Right renal pelvis (tissue), 4 donors: ENCODE measurements around the gene IFT20. TPM values are rescaled to one million over a fixed set of nuclear protein-coding genes. Genes with fewer than 3 reads are reported as not detected.
A peak's percentile ranks its signal among the peaks of the same experiment; 100 is the strongest.

Source experiments
- DNase-seq, 4 donors: peaks; one replicate each; pipeline ENCODE4 v3.0.0-alpha.2; 2013; ENCODE audit warnings: low read depth in 4 of 4, low spot score in 3 of 4, missing footprints in 1 of 4
- polyA plus RNA-seq, 4 donors: library from polyadenylated mRNA; unstranded; fragments of 120-200 nt; gene quantifications; one replicate each; pipeline ENCODE4 v1.2.1, GENCODE V29; 2013; ENCODE audit not compliant: insufficient read length in 4 of 4

IFT20 gene
- polyA plus RNA-seq, 4 donors, result 52.1 to 61.6 (median 54.9) TPM

DNA sequence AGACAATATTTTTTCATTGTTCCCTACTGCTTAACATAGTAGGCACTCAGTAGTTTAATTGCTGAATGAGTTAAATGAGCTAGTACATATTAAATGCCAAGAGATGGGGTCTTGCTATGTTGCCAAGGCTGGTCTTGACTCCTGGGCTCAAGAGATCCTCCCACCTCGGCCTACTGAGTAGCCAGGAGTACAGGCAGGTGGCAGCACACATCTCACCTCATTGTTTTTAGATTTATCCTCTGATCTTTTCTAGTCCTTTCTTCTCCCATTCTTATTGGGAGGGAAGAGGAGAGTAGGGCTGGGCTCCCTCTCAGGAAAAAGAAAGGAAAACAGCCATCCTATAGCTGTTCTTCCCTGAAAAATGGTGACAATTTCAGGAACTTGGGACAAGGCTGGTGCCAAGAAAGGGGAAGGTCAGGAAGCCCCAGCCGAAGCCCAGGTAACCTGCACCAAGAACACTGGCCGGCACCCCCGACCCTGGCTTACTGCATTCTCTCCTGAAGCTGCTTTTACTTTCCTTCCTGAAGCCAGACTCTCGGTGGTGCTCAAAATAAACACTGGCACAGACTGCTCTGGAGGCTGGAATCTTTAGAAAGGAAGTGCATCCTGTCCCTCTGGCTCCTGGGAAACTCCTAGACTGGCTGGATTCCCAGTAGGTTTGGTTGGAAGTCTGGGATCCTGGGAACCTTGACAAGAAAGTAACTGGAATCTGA is 2.9 kb upstream of the IFT20 start:
- no peak for DNase-seq

DNA sequence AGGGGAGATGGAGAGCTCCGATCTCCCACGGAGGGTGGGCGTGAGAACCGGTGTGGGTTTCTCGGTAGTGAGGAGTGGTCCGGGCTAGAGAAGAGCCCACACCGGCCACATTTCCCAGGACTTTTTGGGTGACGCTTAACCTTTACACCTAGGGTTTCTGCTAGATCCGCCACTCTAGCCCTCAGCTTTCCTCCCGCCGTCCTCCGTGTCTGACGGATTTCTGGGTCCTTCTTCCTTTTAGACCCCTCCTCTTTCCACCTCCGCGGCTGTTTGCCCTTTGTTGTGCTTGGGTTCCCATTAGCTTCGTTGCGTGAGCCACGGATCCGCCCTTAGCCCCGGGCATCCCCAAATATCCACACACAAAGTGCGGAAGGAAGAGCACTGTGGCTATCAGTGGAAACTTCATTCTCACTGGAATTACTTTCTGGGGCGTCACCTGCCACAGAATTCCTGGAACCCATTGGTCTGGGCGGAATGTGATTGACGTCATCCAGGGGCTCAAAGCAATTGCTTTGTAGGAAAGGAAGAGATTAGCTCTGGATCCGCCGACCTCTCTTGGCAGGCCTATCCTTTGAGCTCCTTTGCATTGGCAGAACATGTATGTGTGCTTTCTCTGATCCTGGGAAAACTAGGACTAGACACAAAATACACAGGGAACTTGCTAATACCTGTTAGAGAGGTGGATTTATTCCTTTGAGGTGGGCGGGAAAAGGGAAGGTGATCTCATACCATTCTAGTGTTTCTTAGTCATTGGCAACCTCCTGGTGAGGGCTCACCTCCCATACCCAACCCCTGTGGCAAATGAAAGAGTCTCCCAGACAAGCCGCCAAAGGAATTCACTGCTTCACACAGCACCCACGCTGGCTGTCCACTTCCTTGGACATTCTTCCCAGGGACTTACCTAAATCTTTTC is 943 bp upstream of the IFT20 start:
- peak; percentile 48 to 68 (median 64) for DNase-seq

GRCh38 chr17:28334666-28335200 is 539 bp downstream of the IFT20 start:
- no peak for DNase-seq

DNA sequence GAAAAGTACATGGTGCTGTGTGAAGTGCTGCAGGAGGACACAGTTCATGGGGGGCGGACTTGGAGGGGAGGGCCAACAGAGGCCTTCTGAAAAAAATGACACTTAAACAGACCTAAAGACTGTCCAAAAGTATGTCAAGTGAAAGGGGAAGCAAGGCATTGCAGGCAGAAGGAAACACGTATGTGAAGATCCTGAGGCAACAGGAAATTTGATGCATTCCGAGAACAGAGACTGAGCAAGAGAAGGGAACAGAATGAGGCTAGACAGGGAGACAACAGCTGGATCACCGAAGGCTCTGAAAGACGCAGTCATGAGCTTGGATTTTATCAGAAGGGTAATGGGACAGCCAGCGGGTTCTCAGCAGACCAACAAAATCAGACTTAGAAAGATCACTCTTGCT is 1.1 kb downstream of the IFT20 start:
- no peak for DNase-seq

- DNase-seq, result no peak
Measured at GRCh38 chr17:28333083-28333746, 2.1 kb downstream of the IFT20 start.

DNA sequence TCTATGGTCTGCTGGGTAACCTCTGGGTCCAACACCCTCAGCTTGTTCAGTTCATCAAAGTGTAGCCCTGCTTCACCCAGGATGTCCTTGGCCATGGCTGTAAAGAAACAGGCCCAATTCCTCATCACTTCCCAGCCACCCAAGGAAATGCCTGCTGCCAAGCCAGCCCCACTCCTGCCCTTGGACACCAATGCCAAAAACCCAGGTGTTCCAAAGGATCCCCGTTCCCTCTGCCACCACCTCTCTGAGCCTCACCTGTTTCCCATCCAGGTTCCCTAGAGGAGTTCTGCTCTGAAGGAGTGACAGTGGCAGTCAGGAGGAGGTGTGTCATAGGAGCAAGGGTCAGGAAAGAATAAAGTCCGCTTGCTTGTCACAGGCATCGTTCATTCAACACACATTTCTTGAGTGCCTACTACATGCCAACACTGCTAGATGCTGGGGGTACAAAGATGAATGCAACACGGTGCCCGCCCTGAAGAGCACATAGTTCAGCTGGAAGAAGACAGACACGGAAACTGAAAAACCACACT is 3.3 kb downstream of the IFT20 start:
- no peak for DNase-seq

- no peak for DNase-seq
Measured at GRCh38 chr17:28330671-28331070, 4.6 kb downstream of the IFT20 start.

GRCh38 chr17:28328325-28328724 is 6.9 kb downstream of the IFT20 start:
- no peak for DNase-seq

DNA sequence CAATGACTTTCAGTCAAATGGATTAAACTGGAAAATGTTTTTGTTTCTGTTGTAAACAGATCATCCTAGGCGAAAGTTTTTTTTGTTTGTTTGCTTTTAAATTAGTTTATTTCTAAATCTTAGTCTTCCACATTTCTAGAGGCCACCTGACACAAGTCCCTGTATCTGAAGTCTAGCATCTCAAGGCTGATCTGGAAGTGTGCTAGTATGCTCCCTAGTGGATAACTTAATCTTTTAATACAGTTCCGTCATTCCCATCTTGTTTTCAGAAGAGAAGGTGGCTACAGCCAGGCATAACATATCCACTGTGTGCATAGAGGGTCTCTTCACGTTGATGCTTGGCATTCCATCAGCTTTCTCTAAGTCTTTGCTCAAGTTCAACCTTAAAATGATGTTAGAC is 7.6 kb downstream of the IFT20 start:
- no peak for DNase-seq

- DNase-seq, result no peak
Measured at GRCh38 chr17:28327031-28327607, 8.2 kb downstream of the IFT20 start.

GRCh38 chr17:28326114-28326513 is 9.2 kb downstream of the IFT20 start:
- no peak for DNase-seq

DNA sequence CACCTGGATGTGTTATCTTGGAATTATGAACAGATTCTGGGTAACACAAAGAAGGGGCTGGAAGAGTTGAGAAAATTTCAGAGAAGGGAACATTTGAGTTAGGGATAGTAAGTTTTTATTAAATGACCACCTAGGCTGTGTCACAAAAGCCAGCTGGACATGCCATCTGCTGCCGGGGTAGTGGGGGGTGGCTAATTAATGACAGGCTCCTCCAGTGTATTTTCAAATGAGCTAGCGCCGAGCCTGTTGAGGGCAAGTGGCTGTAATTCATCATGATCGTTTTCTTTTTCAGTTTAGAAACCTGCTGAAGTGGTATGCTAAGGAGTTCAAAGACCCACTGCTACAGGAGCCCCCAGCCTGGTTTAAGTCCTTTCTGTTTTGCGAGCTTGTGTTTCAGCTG is 10.1 kb downstream of the IFT20 start:
- DNase-seq, result no peak

- DNase-seq, result no peak
Measured at GRCh38 chr17:28324781-28325180, 10.5 kb downstream of the IFT20 start.

GRCh38 chr17:28324267-28324745 is 11.0 kb downstream of the IFT20 start:
- DNase-seq, result no peak

- DNase-seq, result no peak
Measured at GRCh38 chr17:28320215-28321061, 14.8 kb downstream of the IFT20 start.

DNA sequence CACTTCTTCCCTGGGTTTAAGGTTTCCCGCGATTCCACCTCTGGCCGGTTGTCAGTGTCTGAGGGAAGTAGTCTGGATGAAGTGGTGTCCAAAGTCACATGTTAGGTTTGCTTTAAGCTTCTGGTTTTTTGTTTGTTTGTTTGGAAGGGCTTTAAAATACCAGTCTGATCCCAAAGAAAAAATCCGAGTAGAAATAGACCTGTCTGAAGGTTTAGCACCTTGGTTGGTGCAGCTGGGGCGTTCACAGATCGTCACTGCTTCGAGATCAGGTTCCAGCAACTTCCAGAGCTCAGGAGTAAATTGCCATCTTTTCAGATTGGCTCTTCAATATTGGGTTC is 15.7 kb downstream of the IFT20 start:
- DNase-seq, result peak in 1 of 4 donors; percentile 28

DNA sequence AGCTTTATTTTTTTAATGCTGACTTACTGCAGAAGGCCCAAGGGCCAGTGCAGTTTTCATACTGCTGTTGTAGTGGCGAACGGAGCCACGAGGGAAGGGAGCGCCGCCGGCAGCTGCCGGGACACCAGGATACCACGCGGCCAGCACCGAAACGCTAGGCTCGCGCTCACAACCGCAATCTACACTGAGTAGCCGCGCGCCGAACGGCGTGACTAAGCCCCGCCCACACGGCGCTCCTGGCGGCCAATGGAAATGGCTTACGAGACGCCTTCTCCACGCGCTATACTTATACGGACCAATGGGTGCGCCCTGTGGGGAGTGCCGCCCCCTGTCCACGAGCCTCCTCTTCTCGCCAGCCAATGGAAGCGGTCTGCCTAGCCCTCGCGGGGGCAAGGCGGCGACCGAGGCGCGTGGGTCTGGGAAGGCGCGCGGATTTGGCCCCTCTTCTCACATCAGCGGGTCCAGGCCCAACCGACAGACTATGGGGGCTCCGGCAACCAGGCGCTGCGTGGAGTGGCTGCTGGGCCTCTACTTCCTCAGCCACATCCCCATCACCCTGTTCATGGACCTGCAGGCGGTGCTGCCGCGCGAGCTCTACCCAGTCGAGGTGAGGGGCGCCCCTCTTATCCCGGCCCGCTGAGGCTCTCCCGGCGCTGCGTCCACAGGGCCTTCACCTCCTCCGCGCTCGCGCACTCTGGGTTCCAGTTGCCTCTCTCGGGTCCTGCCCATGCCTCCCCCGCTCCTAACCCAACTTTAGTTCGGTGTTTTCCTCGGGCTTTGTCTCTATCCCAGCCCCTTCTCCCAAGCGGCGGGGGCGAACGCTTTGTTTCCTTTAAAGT is 16.3 kb downstream of the IFT20 start, which contains the start of gene TMEM97:
Gene TMEM97, plus strand, starts transcription at position 442 of the 839 bp plus-strand sequence. Its CDS starts 40 bp downstream, at position 482.
- DNase-seq, result peak; percentile 86 to 91 (median 90)

DNA sequence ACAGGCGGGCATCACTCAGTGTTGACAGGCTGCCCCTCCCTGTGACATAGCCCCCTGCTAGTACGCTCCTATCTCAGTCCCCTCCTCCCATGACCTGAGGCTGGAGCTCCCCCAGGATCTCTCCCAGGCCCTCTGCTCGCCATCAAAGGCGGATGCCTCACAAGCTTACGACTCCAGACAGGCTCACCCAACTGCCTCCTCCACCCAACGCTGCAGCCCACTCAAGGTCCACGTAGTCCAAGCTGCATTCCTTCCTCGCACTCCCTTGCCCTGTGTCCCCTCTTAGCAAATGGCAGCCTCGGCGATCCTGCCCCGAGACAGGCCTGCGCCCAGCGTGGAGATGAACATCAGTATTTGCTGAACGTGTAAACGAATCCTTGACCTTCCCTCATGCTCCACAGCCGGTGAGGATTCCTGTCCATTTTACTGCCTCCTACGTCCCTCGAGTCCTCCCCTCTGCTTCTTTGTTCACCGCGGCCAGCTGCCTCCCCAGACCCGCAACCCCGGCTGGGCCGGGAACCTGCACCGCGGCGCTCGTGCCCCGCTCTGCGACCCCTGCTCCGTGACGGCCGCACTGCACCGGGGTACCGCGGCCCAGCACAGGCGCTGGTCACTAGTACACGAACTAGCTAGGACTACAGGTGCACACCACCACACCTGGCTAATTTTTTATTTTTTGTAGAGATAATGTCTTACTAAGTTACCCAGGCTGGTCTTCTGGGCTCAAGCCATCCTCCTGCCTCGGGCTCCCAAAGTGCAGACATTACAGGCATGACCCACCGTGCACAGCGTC is 17.1 kb downstream of the IFT20 start:
- no peak for DNase-seq
